ENCODE data around the gene THRAP3. TPM values are rescaled to one million over a fixed set of nuclear protein-coding genes. Genes with fewer than 3 reads are reported as not detected.
"Not testable (repeated sequence)": the region's sequence is repeated elsewhere in the genome, so short reads cannot be mapped to it uniquely, and the experiment has no call there.

The THRAP3 gene
- total RNA-seq, 1 donor from 2014 or later = 77.5 TPM

DNA sequence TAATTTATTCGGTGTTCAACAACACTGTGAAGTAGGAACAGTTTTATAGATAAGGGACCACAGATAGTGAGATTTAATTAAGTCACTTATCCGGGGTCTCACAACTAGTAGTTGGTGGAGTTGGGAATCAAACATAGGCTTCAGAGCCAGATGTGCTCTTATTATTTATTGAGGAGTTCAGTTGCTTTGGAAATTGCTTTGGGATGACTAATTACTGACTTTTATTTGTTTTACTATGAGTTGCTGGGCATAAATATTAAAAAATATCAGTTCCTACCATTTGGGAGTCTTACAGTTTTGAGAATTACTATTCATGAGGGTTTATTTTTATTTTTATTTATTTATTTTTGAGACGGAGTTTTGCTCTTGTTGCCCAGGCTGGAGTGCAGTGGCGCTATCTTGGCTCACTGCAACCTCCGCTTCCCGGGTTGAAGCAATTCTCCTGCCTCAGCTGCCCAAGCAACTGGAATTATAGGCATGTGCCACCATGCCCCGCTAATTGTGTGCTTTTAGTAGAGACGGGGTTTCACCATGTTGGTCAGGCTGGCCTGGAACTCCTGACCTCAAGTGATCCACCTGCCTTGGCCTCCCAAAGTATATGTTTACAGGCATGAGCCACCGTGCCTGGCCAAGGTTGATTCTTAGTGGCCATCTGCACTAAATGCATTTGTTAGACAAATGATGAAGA lies 27.7 kb downstream of the THRAP3 start:
- DNase-seq = no peak

DNA sequence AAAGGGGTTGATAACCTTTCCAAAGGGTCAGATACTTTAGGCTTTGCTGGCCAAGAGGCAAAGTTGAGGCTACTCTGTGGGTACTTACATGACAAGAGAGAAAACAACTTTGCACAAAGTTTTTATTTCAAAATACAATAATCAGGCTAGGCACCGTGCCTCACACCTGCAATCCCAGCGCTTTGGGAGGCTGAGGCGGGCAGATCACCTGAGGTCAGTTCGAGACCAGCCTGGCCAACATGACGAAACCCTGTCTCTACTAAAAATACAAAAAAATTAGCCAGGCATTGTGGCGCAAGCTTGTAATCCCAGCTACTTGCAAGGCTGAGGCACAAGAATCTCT lies 28.2 kb downstream of the THRAP3 start:
- DNase-seq = not testable (repeated sequence)

GRCh38 chr1:36253161-36253862 lies 29.1 kb downstream of the THRAP3 start:
- DNase-seq = no peak

- DNase-seq = no peak
Measured at GRCh38 chr1:36256558-36257374, 32.5 kb downstream of the THRAP3 start.

DNA sequence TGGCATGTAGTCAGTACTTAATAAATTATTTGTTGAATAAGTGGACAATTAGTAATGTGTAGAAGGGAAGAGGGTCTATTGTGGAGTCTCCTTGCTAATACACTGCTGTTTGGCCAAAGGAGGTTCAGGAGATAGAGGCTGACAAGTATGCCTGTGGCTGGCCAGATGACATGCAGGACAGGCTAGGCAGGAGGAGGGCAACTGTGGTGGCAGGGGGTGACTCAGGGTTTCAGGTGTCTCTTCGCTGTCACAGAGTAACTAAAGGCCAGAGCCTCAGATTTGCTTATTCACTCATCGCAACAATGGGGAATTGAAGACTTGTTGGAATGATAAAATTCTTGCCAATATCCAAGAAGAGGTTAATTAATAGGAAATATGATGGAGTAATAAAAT lies 33.1 kb downstream of the THRAP3 start:
- no peak for DNase-seq

GRCh38 chr1:36258960-36259344 lies 34.7 kb downstream of the THRAP3 start:
- DNase-seq = no peak

DNA sequence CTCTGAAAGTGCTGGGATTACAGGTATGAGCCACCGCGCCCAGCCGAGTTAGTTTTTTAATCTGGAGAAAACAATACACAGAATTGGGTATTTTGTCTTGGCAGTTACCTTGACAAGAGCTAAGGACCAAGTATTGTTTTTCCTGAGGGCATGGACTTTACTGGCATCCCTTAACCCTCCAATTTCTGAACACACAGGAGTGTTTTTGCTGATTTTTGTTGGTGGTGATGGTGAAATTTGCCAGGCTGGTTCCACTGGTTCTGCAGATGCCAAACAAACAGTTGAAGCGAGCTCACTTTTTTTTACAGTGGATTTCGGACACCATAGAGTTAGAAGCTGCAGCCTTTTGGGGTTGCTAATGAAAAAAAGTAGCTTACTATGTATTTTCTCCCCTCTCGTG lies 44.7 kb downstream of the THRAP3 start:
- DNase-seq = no peak

GRCh38 chr1:36269408-36269838 lies 45.2 kb downstream of the THRAP3 start:
- no peak for DNase-seq

- no peak for DNase-seq
Measured at GRCh38 chr1:36273024-36273423, 48.8 kb downstream of the THRAP3 start.

DNA sequence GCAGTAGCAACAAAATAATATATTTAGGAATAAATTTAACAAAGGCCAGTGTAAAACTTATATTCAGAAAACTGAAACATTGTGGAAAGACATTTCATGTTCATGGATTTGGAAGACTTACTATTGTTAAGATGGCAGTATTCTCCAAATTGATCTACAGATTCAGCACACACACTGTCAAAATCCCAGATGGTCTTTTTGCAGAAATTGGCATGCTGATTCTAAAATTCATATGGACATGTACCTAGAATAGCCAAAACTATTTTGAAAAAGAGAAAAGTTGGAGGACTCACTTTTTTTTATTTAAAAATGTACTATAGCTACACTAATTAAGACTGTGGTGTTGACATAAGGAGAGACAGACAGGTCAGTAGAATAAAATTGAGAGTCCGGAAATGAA lies 50.0 kb downstream of the THRAP3 start:
- no peak for DNase-seq

DNA sequence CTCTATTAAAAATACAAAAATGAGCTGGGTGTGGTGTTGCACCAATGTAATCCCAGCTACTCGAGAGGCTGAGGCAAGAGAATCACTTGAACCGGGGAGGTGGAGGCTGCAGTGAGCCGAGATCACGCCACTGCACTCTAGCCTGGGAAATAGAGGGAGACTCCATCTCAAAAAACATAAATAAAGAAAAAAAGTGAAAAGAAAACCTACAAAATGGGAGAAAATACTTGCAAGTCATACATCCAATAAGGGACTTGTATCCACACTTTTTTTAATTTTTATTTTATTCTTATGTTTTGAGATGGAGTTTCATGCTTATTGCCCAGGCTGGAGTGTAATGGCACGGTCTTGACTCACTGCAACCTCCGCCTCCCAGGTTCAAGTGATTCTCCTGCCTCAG lies 52.4 kb downstream of the THRAP3 start:
- DNase-seq = no peak

DNA sequence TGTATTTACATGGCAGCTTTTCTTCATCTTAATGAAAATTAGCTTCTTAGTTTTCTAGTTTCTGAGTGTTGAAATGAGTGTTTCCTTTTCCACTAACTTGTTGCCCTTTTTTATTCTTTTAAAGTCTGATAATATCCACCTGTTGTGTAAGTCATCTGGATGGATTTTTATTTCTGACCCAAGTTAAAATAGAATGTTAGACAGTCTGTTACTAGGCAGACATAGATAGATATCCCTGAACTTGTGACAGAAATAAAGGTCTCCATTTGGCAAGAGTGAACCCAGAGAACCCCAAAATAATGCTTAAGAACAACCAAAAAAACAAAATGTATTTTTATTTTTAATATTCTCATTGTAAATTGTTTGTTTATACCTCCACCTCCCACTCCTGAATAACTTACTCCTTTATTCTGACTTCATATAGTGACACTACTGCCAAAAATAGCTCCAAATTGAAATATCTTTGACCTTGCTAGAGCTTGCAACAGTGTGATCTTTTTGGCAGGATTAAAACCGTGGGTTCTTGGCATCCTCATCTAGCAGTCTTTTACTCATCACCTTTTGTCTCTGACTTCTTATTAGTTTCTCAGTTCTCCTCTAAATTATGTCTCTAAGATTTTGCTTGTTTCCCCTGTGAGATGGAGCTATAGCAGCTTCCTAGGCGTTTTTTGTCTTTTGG lies 55.0 kb downstream of the THRAP3 start:
- no peak for DNase-seq

GRCh38 chr1:36279789-36280296 lies 55.6 kb downstream of the THRAP3 start:
- no peak for DNase-seq

DNA sequence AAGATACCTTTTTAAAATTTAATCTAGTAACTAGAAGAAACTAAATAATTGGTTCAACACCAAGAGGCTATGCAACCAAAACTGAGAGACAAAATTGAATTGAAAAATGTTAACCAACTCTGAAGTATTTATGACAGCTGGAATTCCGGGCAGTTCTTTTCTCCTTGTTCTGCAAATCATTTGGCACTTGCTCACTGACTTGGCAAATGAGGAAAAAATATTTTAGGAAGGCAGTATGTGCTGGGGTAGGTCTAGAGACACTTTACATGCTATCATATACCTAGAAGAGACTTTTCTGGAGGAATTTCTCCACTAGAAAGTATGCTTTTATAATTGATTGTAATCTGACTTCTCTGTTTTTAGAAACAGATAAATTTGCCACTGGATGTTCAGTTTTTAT lies 59.8 kb downstream of the THRAP3 start:
- no peak for DNase-seq

DNA sequence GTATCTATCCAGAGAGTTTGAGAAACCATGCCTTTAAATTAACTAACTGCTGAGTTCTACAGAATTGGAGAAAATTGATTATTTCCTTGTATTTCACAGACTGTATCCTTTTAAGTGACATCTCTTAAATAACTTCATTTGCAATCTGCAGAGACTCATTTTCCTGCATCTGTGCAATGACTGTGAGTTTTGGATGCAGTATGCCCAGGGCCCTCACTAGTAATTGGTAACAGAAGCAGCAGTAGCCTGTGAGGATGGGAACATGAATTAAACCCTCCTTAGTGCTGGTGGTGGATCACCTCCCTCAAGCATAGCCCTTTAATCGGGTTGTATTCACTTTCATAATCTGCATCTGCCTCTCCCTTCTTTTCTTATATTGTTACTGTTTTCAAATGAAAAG lies 60.3 kb downstream of the THRAP3 start:
- no peak for DNase-seq

GRCh38 chr1:36285443-36286101 lies 61.3 kb downstream of the THRAP3 start:
- peak; percentile 46 for DNase-seq

DNA sequence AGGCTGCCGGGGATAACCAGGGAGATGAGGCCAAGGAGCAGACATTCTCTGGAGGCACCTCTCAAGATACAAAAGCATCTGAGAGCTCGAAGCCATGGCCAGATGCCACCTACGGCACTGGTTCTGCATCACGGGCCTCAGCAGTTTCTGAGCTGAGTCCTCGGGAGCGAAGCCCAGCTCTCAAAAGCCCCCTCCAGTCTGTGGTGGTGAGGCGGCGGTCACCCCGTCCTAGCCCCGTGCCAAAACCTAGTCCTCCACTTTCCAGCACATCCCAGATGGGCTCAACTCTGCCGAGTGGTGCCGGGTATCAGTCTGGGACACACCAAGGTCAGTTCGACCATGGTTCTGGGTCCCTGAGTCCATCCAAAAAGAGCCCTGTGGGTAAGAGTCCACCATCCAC lies 62.6 kb downstream of the THRAP3 start:
- DNase-seq = no peak

DNA sequence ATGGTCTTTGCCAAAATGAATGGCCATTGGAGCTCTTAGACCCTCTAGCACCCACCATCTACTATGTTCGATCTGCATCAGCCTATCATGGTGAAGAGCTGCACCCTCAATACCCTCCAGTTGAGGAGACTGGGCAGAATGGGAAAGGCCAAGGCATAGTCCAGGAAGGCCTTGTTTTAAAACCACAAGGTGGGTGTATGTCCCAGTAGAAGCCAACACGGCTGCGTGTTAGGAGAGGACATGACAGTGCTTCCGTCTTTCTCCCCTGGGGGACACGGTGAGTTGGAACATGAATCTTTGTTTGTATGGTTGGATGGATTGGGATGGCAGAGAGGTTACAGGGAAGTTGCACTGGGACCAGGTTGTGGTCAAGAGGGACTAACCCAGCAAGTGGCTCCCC lies 63.4 kb downstream of the THRAP3 start:
- no peak for DNase-seq

- DNase-seq = no peak
Measured at GRCh38 chr1:36295390-36295789, 71.1 kb downstream of the THRAP3 start.

DNA sequence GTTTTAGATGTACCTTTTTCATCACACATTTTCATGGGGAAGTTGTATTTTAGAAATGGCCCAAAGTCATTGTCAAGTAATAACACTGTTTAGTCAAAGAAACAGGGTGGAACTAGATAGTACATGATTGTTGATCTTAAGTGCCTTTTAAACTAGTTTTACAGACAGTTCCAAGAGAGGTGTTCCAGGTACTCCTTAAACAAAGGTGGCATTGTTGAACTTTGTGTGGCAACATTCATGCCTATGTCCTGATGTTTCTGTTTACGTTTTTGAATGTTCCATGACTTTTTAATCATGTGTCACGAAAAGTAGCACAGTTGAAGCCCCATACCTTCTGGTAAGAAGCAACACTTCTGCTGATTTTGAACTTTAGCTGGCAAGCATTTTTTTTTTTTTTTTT lies 72.8 kb downstream of the THRAP3 start:
- no peak for DNase-seq

DNA sequence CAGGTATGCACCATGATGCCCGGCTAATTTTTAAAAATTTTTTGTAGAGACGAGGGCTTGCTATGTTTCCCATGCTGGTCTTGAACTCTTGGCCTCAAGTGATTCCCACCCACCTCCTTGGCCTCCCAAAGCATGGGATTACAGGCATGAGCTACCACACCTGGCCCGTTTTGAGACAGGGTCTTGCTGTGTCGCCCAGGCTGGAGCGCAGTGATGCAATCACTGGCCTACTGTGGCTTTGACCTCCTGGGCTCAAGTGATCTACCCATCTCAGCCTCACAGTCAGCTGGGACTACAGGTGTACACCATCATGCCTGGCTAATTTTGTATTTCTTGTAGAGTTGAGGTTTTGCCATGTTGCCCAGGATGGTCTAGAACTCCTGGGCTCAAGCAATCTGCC lies 74.4 kb downstream of the THRAP3 start:
- no peak for DNase-seq

GRCh38 chr1:36300526-36300925 lies 76.3 kb downstream of the THRAP3 start:
- DNase-seq = no peak
